ENCODE data around the gene PLEKHJ1. TPM values are rescaled to one million over a fixed set of nuclear protein-coding genes. Genes with fewer than 3 reads are reported as not detected.

PLEKHJ1 gene
- total RNA-seq, 1 experiment from 2014 or later: 78.6 TPM

DNA sequence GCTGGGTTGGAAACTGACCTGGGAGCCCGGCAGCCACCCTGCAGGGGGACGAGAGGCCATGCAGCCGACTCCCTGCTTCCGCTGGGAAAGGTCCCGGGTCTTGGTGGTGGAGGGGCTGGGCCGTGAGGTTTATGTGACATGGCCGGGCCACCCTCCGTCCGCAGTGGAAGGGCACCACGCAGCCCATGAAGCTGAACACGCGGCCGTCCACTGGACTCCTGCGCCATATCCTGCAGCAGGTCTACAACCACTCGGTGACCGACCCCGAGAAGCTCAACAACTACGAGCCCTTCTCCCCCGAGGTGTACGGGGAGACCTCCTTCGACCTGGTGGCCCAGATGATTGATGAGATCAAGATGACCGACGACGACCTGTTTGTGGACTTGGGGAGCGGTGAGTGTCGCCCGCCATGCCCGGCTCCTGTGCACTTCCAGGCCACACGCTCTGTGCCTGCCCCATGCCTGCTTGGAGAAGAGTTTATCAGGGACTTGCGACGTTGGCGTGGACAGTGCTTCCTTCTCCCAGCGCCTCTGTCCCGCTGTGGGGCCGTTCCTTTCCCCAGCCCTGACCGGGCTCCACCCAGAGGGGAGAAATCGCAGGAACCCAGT lies 45.2 kb downstream of the PLEKHJ1 start:
- H3K36me3 ChIP-seq (ENCODE audit: control insufficient read depth, insufficient read depth, low read length): no peaks in the 10 kb centered on the region; the same call in none of the 2 replicates
- no peaks in the 10 kb centered on the region for H3K4me1 ChIP-seq (ENCODE audit: control insufficient read depth, insufficient read depth, low read length)
- in situ Hi-C loops (cut with HindIII; ENCODE audit: low pct_unique_long_range_greater_than_20kb, low sequenced_read_pairs): no loop called here
- intact Hi-C loops (cut with micrococcal nuclease; ENCODE audit: unreplicated experiment): no loop called here
- CTCF ChIA-PET: no interaction called here
- DNase-seq (ENCODE audit: low read depth, low spot score): no peak
- BruUV-seq (replicated peaks): no TSS peak
- TF ChIP-seq SIN3A (IDR thresholded peaks at IDR 0.05; ENCODE audit: borderline replicate concordance, insufficient read depth, low read depth, low read length) (no peak), POLR2AphosphoS5 (IDR thresholded peaks at IDR 0.05; ENCODE audit: low read depth, low read length) (no peak), TCF7L2 (IDR thresholded peaks at IDR 0.05; ENCODE audit: low read depth, low read length) (no peak)
- TF ChIP-seq, protein P1, sequence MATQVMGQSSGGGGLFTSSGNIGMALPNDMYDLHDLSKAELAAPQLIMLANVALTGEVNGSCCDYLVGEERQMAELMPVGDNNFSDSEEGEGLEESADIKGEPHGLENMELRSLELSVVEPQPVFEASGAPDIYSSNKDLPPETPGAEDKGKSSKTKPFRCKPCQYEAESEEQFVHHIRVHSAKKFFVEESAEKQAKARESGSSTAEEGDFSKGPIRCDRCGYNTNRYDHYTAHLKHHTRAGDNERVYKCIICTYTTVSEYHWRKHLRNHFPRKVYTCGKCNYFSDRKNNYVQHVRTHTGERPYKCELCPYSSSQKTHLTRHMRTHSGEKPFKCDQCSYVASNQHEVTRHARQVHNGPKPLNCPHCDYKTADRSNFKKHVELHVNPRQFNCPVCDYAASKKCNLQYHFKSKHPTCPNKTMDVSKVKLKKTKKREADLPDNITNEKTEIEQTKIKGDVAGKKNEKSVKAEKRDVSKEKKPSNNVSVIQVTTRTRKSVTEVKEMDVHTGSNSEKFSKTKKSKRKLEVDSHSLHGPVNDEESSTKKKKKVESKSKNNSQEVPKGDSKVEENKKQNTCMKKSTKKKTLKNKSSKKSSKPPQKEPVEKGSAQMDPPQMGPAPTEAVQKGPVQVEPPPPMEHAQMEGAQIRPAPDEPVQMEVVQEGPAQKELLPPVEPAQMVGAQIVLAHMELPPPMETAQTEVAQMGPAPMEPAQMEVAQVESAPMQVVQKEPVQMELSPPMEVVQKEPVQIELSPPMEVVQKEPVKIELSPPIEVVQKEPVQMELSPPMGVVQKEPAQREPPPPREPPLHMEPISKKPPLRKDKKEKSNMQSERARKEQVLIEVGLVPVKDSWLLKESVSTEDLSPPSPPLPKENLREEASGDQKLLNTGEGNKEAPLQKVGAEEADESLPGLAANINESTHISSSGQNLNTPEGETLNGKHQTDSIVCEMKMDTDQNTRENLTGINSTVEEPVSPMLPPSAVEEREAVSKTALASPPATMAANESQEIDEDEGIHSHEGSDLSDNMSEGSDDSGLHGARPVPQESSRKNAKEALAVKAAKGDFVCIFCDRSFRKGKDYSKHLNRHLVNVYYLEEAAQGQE (IDR thresholded peaks at IDR 0.05; ENCODE audit: insufficient read depth in 1 of 2, low read depth in 2 of 2, low read length in 1 of 2): no peak
- TF ChIP-seq, protein P2, sequence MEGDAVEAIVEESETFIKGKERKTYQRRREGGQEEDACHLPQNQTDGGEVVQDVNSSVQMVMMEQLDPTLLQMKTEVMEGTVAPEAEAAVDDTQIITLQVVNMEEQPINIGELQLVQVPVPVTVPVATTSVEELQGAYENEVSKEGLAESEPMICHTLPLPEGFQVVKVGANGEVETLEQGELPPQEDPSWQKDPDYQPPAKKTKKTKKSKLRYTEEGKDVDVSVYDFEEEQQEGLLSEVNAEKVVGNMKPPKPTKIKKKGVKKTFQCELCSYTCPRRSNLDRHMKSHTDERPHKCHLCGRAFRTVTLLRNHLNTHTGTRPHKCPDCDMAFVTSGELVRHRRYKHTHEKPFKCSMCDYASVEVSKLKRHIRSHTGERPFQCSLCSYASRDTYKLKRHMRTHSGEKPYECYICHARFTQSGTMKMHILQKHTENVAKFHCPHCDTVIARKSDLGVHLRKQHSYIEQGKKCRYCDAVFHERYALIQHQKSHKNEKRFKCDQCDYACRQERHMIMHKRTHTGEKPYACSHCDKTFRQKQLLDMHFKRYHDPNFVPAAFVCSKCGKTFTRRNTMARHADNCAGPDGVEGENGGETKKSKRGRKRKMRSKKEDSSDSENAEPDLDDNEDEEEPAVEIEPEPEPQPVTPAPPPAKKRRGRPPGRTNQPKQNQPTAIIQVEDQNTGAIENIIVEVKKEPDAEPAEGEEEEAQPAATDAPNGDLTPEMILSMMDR (IDR thresholded peaks at IDR 0.05): no peak
- no peaks in the 10 kb centered on the region for H3K9me3 ChIP-seq (ENCODE audit: control insufficient read depth, insufficient read depth, low read depth, low read length)
- H3K4me3 ChIP-seq (ENCODE audit: low read depth in 2 of 2, low read length in 2 of 2): no peak overlapping the region
- no peaks in the 10 kb centered on the region for H3K27me3 ChIP-seq (ENCODE audit: control insufficient read depth, insufficient read depth, low read length)
- no peak for ATAC-seq
- H3K27ac ChIP-seq (ENCODE audit: low read length): no peak overlapping the region
- POLR2A ChIA-PET: no interaction called here

DNA sequence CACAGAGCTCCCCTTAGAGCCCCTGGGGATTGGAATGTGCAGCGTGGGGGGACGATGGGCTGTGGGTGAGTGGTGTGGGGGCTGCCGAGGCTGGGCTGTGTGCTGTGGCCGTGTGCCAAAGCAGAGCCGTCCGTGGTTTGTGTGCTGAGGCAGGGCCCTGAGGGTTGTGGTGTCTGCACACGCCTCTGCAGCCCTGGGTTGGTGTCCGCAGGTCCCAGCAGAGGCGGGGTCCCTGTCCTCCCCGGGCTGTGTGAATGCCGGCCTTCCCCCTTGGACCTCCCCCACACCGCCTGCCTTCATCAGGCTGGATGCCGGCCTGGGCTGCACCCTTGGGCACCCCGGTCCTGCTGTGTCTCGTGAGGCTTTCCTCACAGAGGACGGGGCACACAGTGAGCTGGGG lies 46.2 kb downstream of the PLEKHJ1 start:
- intact Hi-C loops (cut with micrococcal nuclease; ENCODE audit: unreplicated experiment) (no loop called here), in situ Hi-C loops (cut with HindIII; ENCODE audit: low pct_unique_long_range_greater_than_20kb, low sequenced_read_pairs) (no loop called here)
- Histone ChIP-seq H3K4me1 (ENCODE audit: control insufficient read depth, insufficient read depth, low read length) (no peaks in the 10 kb centered on the region), H3K9me3 (ENCODE audit: control insufficient read depth, insufficient read depth, low read depth, low read length) (no peaks in the 10 kb centered on the region), H3K4me3 (ENCODE audit: low read depth in 2 of 2, low read length in 2 of 2) (no peak overlapping the region), H3K27me3 (ENCODE audit: control insufficient read depth, insufficient read depth, low read length) (no peaks in the 10 kb centered on the region), H3K36me3 (ENCODE audit: control insufficient read depth, insufficient read depth, low read length) (no peaks in the 10 kb centered on the region; the same call in none of the 2 replicates), H3K27ac (ENCODE audit: low read length) (no peak overlapping the region)
- POLR2A ChIA-PET: no interaction called here
- no peak for DNase-seq (ENCODE audit: low read depth, low spot score)
- TF ChIP-seq, protein P1 (IDR thresholded peaks at IDR 0.05; ENCODE audit: insufficient read depth in 1 of 2, low read depth in 2 of 2, low read length in 1 of 2): no peak
- TF ChIP-seq, protein P2 (IDR thresholded peaks at IDR 0.05): no peak
- TF ChIP-seq TCF7L2 (IDR thresholded peaks at IDR 0.05; ENCODE audit: low read depth, low read length): no peak
- no peak for TF ChIP-seq POLR2AphosphoS5 (IDR thresholded peaks at IDR 0.05; ENCODE audit: low read depth, low read length)
- TF ChIP-seq SIN3A (IDR thresholded peaks at IDR 0.05; ENCODE audit: borderline replicate concordance, insufficient read depth, low read depth, low read length): no peak
- BruUV-seq (replicated peaks): no TSS peak
- ATAC-seq: no peak
- CTCF ChIA-PET: no interaction called here
